ENCODE results near the gene KRT15.

The KRT15 gene

DNA sequence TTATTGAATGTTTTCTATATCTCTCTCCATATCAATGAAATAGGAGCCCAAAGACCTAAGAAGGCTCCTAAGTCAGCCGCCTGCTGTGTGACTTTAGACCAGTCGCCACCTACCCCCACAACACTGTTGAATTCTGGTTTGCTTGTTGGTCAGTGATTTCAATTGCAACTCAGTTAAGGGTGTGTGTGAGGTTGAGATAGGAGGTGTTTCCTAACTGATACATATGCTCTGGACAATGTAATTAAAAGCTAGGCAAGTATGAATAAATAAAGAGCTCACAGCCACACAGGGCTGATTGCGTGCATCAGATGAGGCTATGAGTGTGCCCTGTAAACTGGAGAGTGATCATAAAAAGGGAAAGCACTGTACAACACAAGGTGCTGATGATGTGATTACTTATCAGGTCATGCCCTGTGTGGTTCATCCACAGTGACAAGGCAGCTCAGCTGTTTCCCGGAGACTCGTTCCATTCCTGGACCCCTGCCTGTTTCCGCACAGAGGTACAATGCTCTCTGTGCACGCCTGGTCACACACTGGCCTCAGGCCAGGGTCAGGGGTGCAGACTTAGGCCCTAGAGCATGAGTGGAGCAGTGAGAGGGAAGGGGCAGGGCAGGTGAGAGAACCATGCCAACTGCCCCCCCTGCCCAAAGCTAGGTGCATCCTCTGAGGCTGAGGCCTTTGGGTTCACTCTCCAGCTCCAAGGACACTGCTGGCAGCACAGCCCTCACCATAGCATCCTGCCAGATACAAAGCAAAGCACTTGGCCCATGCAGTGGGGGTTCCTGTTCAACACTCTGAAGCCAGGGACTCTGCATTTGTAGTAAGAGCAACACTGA is 34.5 kb downstream of the KRT15 start:
- DNase-seq (ENCODE audit: low read depth in 2 of 2), result no peak

DNA sequence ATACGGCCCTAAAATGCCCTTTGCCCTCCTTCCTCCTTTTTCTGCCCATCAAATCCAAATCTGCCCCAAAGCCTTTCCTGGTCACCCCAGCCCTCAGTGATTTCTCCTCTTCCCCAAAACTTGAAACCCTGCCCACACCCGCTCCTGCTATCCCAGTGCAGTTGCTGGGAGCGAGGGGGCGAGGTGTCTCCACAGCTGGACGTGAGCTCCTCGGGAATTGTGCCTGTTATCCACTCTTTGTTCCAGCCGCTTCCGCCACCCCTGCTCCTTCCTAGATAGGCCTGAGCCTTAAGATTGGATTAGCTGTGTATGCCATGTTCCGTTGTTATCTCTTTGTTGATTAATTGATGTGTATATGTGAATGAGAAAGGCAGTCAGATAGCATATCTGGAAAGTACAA is 35.2 kb downstream of the KRT15 start:
- DNase-seq (ENCODE audit: low read depth in 2 of 2), result no peak

DNA sequence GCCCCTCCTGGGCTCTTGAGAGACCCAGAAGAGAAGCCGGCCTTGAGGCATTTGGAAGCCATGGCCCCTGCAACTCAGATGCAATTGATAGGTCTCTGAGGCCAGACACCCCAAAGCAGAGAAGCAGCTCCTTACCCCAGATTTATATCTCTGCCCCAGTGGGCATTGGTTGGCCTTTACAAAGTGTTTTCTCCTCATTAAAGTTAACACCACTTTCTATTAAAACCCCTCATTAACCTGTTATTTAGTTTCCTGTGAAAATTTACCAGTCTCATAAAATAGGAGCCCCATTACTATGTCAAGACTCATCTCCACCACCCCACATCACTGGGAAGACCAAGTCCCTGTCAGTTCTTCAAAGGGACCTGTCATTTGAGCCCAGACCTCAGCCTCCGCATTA is 37.7 kb downstream of the KRT15 start, which contains the start of gene KRT35:
TSS of gene KRT35 (minus strand) at position 116 of the 400 bp plus-strand sequence. CDS start at position 62, 54 bp downstream.
- no peak for DNase-seq (ENCODE audit: low read depth in 2 of 2)

DNA sequence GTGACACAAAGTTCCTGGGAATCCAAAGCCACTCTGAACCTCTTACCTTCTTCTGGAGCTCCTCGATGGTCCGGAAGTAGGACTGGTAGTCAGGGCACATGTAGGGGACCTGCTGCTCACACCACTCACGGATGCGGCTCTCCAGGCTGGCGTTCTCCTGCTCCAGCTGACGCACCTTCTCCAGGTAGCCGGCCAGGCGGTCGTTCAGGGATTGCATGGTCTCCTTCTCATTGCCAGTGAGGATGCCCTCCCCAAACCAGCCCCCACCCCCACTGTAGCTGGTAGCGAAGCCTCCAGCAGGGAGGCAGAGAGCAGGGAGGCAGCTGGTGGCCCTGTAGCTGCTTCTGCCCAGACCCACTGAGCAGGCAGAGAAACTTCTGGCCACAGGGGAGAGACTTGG is 38.1 kb downstream of the KRT15 start:
- no peak for DNase-seq (ENCODE audit: low read depth in 2 of 2)

DNA sequence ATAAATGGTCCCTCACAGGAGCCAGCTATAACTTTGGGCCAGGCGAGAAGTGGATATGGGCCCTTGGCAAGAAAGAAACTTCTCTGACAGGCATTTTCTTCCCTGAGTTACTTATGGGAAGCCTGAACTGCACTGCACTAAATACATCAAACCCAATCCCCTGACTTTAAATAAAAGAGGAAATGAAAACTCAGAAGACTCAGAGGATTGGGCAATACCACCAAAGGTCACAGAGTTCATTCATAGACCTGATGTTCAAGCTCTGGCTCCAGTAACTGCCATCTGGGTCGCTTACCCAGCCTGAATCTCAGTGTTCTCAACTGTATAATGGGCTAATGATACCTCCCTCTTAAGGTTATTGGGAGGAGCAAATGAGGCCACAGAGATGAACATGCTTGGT is 38.6 kb downstream of the KRT15 start:
- DNase-seq (ENCODE audit: low read depth in 2 of 2), result no peak

DNA sequence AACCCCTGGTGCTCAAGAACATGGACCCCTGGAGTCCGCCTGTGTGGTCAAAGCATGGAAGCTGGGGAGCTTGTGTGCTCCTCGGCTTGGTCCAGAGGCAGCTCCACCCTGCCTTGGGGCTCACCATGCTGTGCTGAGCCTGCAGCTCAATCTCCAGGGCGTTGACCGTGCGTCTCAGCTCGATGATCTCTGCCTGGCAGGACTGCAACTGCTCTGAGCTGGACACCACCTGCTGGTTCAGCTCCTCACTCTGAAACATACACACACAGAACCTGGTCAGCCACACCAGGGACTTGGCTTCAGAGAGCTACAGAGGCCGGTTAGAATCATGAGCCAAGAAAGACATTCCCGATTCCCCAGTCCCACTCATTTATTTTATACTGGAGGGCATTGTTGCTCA is 40.5 kb downstream of the KRT15 start:
- no peak for DNase-seq (ENCODE audit: low read depth in 2 of 2)

DNA sequence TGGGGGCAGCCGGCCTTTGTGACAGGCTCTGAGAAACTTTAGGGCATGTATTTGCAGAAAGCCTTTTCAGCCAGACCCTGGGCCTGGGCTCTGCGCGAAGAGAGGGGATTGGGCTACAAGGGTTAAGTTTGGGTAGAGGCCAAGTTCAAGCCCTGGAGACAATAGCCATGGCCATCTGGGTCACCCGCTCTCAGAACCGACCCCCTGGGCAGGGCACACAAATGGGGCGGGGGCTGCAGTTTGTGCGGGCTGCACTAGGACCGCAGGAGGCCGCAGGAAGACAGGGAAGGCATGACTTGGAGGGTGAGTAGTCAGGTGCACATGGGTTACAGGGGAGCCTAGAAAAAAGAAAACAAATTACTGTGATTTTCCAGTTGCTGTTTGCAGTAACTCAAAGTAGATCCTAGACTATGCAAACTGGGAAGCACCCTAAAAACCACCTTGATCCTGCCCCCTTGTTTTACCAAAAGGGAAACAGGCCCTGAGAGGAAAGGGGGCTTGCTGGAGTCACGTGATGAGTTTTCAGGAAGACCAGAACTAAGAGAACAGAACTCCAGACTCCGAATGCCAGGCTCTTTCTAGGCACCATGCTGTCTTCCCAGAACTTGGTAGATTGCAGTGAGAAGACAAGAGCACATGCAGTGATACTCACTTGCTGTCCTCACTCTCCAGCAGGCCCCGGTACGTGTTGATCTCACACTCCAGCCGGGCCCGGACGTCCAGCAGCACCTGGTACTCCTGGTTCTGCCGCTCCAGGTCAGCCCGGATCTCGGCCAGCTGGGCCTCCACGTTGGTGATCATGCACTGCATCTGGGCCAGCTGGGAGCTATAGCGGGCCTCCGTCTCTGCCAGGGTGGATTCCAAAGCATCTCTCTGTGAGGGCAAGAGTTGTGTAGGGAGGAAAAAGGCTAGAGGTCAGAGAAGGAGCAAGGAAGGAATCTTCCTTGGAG is 41.5 kb downstream of the KRT15 start:
- no peak for DNase-seq (ENCODE audit: low read depth in 2 of 2)

DNA sequence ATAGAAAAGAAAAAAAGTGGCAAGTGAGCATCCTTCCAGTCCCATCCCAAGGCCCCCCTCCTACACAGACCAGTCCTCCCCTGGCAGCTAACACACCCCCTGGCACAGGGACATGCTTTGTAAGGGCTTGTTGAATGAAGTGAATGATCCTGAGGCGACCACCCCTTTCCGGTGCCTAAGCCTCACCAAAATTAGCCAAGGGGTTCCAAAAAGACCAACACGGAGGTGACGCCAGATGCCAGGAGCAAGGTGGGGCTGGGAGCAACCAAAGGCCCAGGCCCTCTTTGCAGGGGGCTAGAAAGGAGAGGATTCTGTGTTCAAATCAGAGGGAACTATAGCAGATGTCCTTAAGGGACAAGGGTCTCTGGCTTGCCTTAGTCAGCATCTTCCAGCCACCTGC is 43.3 kb downstream of the KRT15 start:
- no peak for DNase-seq (ENCODE audit: low read depth in 2 of 2)

DNA sequence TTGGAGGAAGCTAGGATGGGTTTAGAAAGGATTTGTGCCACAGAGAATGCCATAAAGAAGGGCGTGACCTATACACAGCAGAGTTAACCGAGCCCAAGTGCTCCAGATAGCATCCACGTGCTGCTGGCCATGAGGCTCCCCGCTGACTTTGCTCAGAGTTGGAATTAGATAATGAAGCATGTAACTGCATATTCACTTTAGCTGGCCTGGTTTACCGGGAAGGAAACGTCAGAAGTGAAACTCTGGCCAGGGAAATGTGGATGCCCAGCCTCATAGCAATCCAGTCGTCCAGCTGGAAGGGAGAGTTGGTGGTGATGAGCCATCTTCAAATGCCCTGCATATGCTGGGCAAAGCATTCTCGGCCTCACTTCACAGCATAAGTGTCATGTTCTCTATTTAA is 43.8 kb downstream of the KRT15 start:
- DNase-seq (ENCODE audit: low read depth in 2 of 2), result no peak

DNA sequence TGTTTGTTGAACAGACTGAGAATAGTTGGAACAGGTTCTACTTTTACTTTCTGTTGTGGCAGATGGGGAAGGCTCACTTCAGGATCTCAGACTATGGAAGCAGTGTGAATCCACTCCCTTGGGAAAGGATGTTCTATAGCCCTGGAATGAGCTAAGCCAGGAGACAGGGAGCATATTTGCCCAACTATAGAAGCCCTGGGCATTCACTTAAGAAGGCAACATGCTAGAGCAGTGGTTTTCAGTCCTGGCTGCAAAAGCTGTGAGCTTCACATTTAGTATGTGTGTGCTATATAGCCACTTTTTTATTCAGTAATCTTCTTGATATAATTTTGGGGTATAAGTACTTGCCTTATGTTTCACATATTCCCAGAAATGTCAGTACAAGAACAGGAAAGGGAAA is 50.3 kb downstream of the KRT15 start:
- no peak for DNase-seq (ENCODE audit: low read depth in 2 of 2)

DNA sequence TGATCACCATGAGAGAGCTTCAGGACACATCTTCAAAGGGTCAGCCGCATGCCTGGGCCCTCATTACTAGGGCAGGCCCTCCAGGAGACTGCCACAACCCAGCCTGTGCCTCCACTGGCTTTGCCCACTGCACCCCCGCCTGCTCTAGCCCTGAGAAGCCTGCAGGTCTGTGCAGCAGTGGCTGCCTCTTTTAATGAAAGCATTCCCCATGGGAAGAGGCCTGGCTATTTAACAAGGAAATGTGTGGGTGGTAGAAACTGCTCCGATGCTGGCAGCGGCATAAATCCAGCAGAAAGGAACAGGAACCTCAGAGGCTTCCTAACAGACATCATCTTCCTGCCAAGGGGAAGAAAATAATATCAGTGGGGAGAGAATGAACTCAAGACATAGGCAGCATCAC is 51.1 kb downstream of the KRT15 start:
- DNase-seq (ENCODE audit: low read depth in 2 of 2), result no peak

DNA sequence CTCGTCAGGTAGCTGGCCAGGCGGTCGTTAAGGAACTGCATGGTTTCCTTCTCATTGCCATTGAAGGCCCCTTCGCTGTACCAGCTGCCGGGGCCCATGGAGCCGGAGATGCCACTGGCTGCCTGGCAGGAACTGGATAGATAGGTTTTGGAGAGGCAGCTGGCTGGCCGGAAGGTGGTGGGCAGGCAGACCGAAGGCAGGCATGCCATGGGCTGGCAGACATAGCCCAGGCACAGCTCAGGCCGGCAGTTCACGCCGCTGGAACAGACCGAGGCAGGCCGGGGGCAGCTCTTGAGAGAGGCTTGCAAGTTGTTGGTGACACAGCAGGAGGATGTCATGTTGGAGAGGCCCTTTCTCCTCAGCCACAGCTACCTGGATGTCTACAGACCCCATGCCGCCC is 51.7 kb downstream of the KRT15 start, which contains the start of gene KRT32:
TSS of gene KRT32 (minus strand) at position 399 of the 400 bp plus-strand sequence. CDS start at position 338, 61 bp downstream.
- DNase-seq (ENCODE audit: low read depth in 2 of 2), result no peak

DNA sequence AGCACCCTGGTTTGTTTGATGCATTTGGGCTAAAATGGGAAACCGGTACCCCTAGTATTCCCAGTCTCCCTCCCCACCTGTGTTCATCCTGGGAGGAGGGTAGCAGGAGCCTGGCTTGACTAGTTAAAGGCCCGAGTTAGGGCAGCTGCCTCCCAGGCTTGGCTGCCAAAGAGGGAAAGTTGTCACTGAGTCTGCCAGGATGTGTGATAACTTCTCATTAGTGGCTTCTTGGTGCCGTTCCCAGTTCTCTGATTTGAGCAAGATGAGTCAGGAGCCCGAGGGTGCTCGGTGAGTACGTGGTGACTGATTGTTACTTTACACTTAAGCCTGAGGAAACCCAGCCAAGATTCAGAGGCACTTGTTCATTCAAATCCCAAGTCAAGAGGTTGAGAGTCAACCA is 54.0 kb downstream of the KRT15 start:
- DNase-seq (ENCODE audit: low read depth in 2 of 2), result no peak

DNA sequence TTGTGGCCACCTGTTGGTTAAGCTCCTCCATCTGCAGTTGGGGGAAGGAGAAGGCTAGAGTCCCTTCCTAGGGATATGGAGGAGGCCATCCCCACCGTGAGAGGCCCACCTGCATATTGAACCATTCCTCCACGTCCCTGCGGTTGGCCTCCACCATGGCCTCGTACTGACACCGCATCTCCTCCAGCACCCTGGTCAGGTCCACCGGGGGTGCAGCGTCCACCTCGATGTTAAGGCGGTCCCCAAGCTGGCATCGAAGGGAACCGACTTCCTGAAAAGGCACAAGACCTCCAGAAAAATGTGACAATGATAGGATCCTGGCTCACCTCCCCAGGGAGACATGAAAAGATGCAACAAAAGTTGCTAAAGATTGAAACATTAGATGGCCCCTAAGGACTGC is 54.5 kb downstream of the KRT15 start:
- no peak for DNase-seq (ENCODE audit: low read depth in 2 of 2)

DNA sequence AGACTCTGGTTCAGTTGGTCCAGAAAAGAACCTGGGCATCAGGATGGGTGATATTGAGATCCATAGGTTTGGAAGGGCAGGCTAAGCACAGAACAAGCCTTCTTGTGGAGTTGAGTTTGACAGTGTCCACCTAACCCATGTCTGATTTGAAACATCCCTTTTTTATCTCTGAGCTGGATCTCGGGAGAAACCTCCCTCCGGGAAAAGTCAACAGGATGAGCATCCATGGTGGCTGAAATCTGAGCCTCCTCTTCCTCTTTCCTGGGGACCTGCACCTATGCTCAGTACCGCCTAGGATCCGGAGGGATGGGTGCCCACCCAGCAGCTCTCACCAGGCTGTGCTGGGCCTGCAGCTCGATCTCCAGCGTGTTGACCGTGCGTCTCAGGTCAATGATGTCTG is 54.9 kb downstream of the KRT15 start:
- DNase-seq (ENCODE audit: low read depth in 2 of 2), result no peak

Data from stimulated activated CD8-positive, alpha-beta memory T cell treated with anti-CD3 and anti-CD28 coated beads, Interleukin-2, amount 100 ng/mL, for 1 hour (primary cell).